CD4-positive, alpha-beta T cell treated with Interleukin-15 for 1 hour (primary cell): ENCODE measurements around the gene NME4.
"Not testable (repeated sequence)": the region's sequence is repeated elsewhere in the genome, so short reads cannot be mapped to it uniquely, and the experiment has no call there.

Source experiments
- DNase-seq: peaks from one replicate; pipeline ENCODE4 v3.0.0-alpha.2; 2020

NME4 gene

GRCh38 chr16:397135-397661, at the start of gene NME4:
Gene NME4 (plus strand): TSS chr16:397199. CDS start chr16:397223, 24 bp downstream.
- no peak for DNase-seq

GRCh38 chr16:347203-347602, 49.8 kb upstream of the NME4 start:
- DNase-seq, result no peak

- DNase-seq, result not testable (repeated sequence)
Observed at GRCh38 chr16:348495-348894, 48.5 kb upstream of the NME4 start.

DNA sequence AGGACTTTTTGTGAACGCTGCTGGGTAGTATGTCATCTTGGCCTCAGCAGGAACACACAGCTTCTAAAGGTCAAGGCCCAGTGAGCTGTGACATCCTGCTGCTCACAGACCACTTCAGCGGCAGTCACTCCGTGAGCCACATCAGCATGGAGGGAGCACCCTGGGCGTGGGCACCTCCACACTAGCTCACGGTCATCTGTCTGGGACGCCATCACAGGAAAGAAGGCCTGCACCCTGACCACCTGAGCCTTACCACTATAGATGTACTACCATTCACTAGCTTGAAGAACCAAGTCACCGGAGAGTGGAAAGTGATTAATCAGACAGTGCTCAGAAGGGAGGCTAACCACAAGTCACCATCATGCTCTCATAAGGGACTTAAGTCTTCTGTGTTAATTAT, 47.8 kb upstream of the NME4 start:
- no peak for DNase-seq

- no peak for DNase-seq
Observed at GRCh38 chr16:350203-350602, 46.8 kb upstream of the NME4 start.

DNA sequence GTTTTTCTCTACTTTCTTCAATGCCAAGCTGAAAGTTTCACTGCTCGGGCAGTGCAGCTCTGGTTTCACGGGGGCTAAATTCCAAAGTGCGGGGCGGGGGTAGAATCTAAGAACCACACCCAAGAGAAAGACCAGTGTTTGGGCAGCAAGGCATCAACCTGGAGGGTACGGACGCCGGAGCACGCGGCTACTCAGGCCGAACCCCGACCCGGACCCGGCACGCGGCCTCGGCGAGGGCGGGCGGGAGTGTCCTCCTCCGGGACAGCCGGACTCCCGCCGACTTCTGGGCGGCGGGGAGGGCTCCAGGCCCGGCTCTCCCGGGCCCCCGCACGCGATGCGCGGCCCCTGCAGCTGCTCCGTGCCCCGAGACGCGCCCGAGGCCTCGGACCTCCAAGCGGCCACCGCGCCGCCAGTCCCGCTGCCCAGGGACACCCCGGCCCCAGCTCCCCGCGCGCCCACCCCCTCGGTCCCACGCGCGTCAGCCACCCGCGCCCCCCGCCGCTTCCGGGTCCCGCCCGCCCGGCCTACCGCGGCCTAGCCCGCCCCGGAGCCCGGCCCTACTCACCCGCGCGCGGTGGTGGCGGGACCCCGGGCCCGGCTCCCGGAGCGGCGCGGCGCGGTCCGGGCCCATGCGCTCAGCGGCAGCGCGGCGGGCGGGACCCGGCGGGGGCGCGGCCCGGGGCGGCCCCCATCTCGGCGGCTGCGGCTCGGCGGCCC, 45.0 kb upstream of the NME4 start:
- peak; percentile 23 for DNase-seq

- peak; percentile 99 for DNase-seq
Observed at GRCh38 chr16:352547-353403, 44.2 kb upstream of the NME4 start, which contains the start of gene AXIN1. Gene AXIN1 (minus strand): TSS chr16:352723. CDS start chr16:347025, 5,698 bp downstream.

DNA sequence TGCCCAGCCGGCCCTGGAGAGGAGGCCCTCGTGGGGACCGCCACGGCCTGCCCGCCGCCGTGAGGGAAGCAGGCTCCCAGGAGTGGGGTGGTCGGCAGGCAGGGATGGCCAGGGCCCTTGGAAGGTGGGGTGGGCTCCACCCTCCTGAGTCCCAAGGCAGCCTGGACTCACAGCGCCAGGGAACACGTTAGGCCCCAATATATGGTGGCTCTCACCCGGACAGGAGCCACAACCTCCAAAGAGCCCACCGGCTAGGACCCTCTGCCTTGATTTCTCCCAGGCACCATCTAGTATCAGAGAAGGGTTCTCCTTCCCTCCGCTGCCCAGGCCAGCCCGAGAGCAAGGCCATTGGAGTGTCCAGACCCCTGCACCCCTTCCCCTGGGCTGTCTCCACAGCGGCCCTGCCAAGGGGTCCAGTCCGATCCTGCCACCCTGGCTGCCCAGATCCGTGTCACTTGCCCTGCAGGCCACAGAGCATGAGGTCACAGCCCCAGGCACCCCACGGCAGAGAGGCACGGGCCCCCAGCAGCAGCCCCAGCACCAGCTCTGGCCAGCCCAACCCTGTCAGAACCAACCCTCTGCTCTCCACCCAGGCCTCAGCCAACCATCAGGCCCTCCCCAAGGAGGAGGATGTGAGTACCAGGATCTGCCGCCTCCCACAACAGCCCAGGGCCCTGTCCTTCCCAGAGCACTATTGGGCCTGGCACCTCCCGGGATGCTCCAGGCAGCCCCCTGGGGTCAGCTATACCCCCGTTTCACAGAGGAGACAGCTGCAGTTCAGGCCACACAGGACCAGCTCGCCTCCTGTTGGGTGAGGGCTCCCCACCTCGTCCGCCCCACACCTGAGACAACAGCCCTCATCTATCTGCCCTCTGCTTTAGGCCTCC, 43.4 kb upstream of the NME4 start:
- DNase-seq, result no peak

DNA sequence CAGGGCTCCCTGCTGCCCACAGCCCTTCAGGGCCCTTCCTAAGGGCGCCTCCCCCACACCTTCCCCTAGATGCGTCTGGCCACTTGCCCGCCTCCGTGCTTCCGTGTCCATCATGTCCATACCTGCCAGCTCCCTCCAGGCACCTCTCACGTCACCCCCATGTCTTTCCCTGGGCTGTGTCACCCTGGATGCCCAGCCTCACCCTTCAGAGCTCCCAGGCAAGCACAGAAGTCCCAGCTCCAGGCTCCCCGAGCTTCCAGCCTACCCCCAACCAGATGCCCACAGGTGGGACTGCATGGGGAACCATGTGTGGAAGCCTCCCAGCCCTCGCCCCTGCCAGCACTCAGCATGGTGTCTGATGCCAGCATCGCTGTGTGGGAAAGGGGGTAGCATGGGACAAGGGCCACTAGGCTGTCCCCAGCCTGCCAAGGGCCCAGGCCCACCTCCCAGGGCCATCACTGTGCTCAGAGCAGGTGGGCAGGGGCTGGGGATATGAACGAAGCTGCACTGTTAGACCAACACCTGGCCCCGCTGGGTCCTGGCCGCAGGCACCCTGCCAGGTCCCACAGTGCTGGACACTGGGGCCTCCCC, 42.6 kb upstream of the NME4 start:
- no peak for DNase-seq

DNA sequence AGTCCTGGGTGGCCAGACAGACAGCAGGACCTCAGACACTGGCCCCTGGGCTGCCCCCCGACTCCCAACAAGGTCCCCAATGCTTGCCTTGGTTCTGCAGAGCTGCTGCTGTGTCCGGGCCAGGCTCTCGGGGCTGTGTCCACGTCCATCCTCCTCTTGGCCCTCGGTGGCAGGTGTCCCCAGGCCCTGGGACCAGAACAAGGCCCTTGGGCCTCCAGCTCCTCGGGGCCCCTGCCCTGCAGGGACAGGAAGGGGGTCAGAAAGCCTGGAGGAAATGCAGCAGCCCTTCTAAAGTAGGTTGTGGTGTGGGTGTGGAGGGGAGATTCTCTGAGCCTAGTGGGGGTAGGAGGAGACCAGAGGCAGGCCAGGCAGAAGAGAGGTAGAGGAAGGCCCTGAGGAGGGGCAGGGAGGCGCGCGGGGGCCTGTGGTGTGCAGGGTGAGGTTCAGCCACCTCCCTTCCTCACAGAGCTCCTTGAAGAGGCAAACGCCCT, 42.0 kb upstream of the NME4 start:
- DNase-seq, result peak; percentile 60

- no peak for DNase-seq
Observed at GRCh38 chr16:356741-357140, 40.3 kb upstream of the NME4 start.

DNA sequence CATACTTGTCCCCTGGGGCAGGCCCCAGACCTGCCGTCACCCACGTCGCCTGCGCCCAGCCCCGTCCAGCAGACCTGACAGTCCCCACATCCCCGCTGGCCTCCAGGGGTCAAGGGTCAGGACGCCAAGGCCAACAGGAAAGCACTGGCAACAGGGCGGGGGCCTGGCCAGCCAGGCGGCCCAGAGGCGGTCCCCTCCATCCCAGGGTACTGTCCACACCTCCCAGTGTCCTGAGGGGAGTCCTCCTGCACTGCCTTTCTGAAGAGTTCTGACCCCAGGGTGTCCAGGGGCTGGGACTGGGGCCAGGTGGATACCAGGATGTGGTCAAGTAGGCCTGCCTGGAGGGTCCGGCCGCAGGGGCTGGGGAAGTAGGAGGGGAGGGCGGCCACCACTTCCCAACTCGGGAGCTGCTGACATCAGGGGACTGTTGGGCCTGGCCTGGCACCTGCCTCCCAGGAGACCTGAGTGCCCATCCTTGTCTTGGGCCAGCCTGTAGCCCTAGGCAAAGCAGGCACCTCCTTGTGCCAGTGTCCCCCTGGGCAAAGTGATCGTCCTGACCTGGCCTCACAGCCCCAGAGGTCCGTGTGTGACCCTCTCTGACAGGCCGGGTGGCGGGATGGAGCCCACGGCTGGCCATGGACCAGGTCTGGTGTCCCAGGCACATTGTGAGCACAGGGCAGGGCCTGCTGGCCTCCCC, 37.8 kb upstream of the NME4 start:
- no peak for DNase-seq

DNA sequence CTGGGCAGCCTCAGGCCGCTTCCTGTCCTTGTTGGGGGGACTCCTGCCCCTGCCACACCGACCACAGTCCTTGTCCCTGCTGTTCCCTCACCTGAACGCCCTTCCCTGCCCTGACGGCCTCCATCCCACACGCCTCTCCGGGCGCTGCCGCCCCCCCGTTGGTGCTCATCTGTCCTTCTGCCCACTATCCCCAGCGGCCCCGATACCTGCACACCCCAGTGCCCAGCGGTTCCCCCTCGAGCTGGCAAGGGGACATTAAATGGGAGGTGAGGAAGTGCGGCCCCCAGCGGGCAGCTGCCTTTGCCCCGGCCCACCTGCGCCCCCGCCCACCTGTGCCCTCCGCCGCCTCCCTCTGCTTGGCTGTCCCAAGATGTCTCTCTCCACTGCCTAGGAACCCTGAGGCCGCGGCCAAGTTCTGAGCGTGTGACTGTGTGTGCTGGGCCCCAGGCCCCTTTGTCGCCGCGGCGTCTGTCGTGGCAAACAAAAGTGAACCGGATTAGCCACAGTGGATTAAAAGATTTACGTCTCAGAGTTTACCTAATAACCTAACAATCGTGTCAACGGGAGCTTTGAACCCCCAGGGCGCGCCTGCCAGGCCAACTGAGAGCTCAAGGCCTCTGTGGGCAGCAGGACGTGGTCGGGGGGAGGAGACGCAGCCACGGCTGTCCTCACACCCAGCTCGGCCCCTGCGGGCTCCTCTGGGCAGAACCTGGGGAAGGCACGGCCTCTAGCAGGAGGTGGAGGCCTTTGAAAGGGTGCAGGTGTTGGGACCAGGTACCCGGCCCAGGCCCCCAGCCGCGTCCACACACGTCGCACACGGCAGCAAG, 36.9 kb upstream of the NME4 start:
- DNase-seq, result no peak

DNA sequence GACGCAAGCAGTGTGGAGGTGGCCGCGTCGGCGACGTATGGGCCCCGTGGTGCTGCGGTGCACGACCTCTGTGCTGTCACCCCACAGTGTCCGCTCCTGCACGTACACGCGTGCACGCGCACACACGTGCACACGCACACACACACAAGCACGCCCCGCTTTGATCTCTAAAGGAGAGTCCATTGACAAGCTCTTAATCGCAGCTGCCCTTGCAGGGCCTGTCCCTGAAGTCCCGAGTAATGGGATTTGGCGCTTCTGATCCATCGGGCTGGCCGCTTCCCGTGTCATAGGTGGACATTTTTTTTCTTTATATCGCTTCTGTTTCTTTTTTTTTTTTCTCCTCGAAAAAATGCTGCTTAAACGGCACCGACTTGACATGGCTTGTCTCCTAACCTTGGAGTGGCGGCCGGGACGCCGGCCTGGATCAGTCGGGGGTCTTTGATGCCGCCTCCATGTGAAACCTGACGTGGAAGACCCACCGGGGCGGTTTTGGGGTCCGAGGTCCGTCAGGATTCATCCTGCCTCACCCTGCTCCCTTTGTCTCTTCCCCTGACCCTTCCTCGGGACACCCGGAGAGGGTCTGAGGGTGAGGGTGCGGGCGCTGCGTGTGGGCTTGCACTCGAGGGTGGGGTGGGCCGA, 36.2 kb upstream of the NME4 start:
- no peak for DNase-seq

- no peak for DNase-seq
Observed at GRCh38 chr16:361341-361871, 35.6 kb upstream of the NME4 start.

GRCh38 chr16:361872-362701, 34.9 kb upstream of the NME4 start:
- peak; percentile 75 for DNase-seq

DNA sequence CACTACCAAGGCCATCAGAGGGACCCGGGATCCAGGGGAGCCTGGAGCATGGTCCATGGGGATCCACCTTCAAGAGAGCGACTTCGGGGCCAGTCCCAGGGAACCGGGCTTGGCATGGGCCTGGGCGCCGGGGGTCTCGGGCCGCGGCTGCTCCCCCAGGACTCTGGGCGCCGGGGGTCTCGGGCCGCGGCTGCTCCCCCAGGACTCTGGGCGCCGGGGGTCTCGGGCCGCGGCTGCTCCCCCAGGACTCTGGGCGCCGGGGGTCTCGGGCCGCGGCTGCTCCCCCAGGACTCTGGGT, 34.3 kb upstream of the NME4 start:
- DNase-seq, result not testable (repeated sequence)

DNA sequence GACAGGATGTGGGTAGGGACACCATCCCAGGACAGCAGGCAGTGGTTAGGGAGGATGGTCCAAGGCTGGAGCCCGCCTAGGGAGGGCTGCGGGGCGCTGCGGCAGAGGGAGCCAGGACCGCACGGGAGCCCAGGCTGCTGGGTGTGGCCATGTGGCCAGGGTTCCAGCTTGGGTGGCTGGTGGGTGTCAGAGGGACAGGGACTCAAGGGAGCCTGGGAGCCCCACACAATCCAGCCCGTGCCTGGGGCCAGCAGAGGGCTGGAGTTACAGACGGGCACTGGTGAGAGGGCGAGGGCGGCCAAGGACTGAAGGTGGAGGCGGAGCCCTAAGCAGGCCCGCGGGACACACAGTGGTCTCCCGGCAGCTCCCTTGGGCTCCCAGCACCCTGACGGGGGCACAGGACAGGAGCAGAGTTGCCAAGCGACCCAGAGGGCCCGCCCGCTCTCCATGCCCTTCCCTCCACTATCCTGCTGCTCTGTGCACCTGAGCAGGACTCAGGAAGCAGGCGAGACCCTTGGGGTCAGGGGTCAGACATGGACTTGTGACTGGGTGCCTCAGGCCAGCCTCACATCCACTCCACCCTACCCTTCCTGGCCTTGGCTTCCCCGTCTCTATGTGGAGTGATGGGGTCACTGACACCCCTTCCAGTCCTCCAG, 33.8 kb upstream of the NME4 start:
- no peak for DNase-seq
